Measurements from ENCODE around the gene PCAT6. TPM values are rescaled to one million over a fixed set of nuclear protein-coding genes. Genes with fewer than 3 reads are reported as not detected.

The PCAT6 gene
- total and polyA plus RNA-seq, 2 experiments from 2014 or later: 13.9 TPM; not detected in 1

GRCh38 chr1:202798792-202799331 lies 11.9 kb upstream of the PCAT6 start:
- Histone ChIP-seq H3K4me2 (ENCODE audit: unreplicated experiment) (no peak overlapping the region), H3K27ac (no peak overlapping the region), H3K9ac (no peak overlapping the region), H3K79me2 (ENCODE audit: insufficient read depth) (peaks cover 100% of the 10 kb centered on the region), H3K4me1 (ENCODE audit: insufficient read depth) (peaks cover 38% of the 10 kb centered on the region), H3K27me3 (replicated peaks; ENCODE audit: insufficient read depth) (no peaks in the 10 kb centered on the region), H3K4me3 (no peak overlapping the region), H3K36me3 (ENCODE audit: low read depth) (no peaks in the 10 kb centered on the region), H3F3A (ENCODE audit: insufficient read depth) (peaks cover 30% of the 10 kb centered on the region), H3K9me2 (ENCODE audit: insufficient read depth) (no peaks in the 10 kb centered on the region), H4K20me1 (ENCODE audit: insufficient read depth) (peaks cover 58% of the 10 kb centered on the region), H2AFZ (no peak overlapping the region), H3K9me3 (ENCODE audit: low read depth) (no peaks in the 10 kb centered on the region)
- in situ Hi-C loops (cut with MboI): no loop called here
- TF ChIP-seq EZH2 (IDR thresholded peaks at IDR 0.05; ENCODE audit: insufficient read depth, poor library complexity, severe bottlenecking): no peak
- TF ChIP-seq EZH2phosphoT487 (IDR thresholded peaks at IDR 0.05; ENCODE audit: insufficient read depth, low read depth): no peak
- DNase-seq: no peak
- 70 to 75% methylated on average over 6 of the region's 6 CpGs for WGBS, 2 experiments (ENCODE audit: low coverage in 1 of 2, low lambda C conversion rate in 2 of 2, missing lambda C conversion rate in 2 of 2)

GRCh38 chr1:202800742-202801141 lies 10.0 kb upstream of the PCAT6 start:
- DNase-seq: no peak
- TF ChIP-seq EZH2phosphoT487 (IDR thresholded peaks at IDR 0.05; ENCODE audit: insufficient read depth, low read depth) (no peak), EZH2 (IDR thresholded peaks at IDR 0.05; ENCODE audit: insufficient read depth, poor library complexity, severe bottlenecking) (no peak)
- 90 to 100% methylated on average over 1 of the region's 1 CpG for WGBS, 2 experiments (ENCODE audit: low coverage in 1 of 2, low lambda C conversion rate in 2 of 2, missing lambda C conversion rate in 2 of 2)

GRCh38 chr1:202801175-202801574 lies 9.6 kb upstream of the PCAT6 start:
- no peak for TF ChIP-seq EZH2phosphoT487 (IDR thresholded peaks at IDR 0.05; ENCODE audit: insufficient read depth, low read depth)
- no peak for TF ChIP-seq EZH2 (IDR thresholded peaks at IDR 0.05; ENCODE audit: insufficient read depth, poor library complexity, severe bottlenecking)
- Histone ChIP-seq H3K79me2 (ENCODE audit: insufficient read depth) (peaks cover 100% of the 10 kb centered on the region), H4K20me1 (ENCODE audit: insufficient read depth) (peaks cover 56% of the 10 kb centered on the region), H3K4me2 (ENCODE audit: unreplicated experiment) (no peak overlapping the region), H3K27me3 (replicated peaks; ENCODE audit: insufficient read depth) (no peaks in the 10 kb centered on the region), H3K4me3 (no peak overlapping the region), H3K27ac (no peak overlapping the region), H3K36me3 (ENCODE audit: low read depth) (no peaks in the 10 kb centered on the region), H3K9me2 (ENCODE audit: insufficient read depth) (no peaks in the 10 kb centered on the region), H3F3A (ENCODE audit: insufficient read depth) (peaks cover 52% of the 10 kb centered on the region), H3K9ac (no peak overlapping the region), H3K4me1 (ENCODE audit: insufficient read depth) (peaks cover 51% of the 10 kb centered on the region), H2AFZ (no peak overlapping the region), H3K9me3 (ENCODE audit: low read depth) (no peaks in the 10 kb centered on the region)
- 70% methylated on average over 2 of the region's 2 CpGs for WGBS, 2 experiments (ENCODE audit: low coverage in 1 of 2, low lambda C conversion rate in 2 of 2, missing lambda C conversion rate in 2 of 2)
- in situ Hi-C loops (cut with MboI): no loop called here
- no peak for DNase-seq

More at GRCh38 chr1:202800742-202801141, 10.0 kb upstream of the PCAT6 start:
- H3K9me3 ChIP-seq (ENCODE audit: low read depth): no peaks in the 10 kb centered on the region
- peaks cover 47% of the 10 kb centered on the region for H3K4me1 ChIP-seq (ENCODE audit: insufficient read depth)
- peaks cover 48% of the 10 kb centered on the region for H3F3A ChIP-seq (ENCODE audit: insufficient read depth)
- no peak overlapping the region for H3K4me2 ChIP-seq (ENCODE audit: unreplicated experiment)
- no peaks in the 10 kb centered on the region for H3K27me3 ChIP-seq (replicated peaks; ENCODE audit: insufficient read depth)
- peaks cover 56% of the 10 kb centered on the region for H4K20me1 ChIP-seq (ENCODE audit: insufficient read depth)
- H3K36me3 ChIP-seq (ENCODE audit: low read depth): no peaks in the 10 kb centered on the region
- no peak overlapping the region for H3K4me3 ChIP-seq
- no peak overlapping the region for H3K27ac ChIP-seq
- in situ Hi-C loops (cut with MboI): no loop called here
- H3K9me2 ChIP-seq (ENCODE audit: insufficient read depth): no peaks in the 10 kb centered on the region
- peaks cover 100% of the 10 kb centered on the region for H3K79me2 ChIP-seq (ENCODE audit: insufficient read depth)
- no peak overlapping the region for H2AFZ ChIP-seq
- no peak overlapping the region for H3K9ac ChIP-seq

- Histone ChIP-seq H3K4me3 (no peak overlapping the region), H3K4me1 (ENCODE audit: insufficient read depth) (peaks cover 51% of the 10 kb centered on the region), H3K9me3 (ENCODE audit: low read depth) (no peaks in the 10 kb centered on the region), H3K27me3 (replicated peaks; ENCODE audit: insufficient read depth) (no peaks in the 10 kb centered on the region), H3F3A (ENCODE audit: insufficient read depth) (peaks cover 56% of the 10 kb centered on the region), H3K9ac (no peak overlapping the region), H3K79me2 (ENCODE audit: insufficient read depth) (peaks cover 100% of the 10 kb centered on the region), H3K4me2 (ENCODE audit: unreplicated experiment) (no peak overlapping the region), H3K36me3 (ENCODE audit: low read depth) (no peaks in the 10 kb centered on the region), H2AFZ (no peak overlapping the region), H3K9me2 (ENCODE audit: insufficient read depth) (no peaks in the 10 kb centered on the region), H3K27ac (no peak overlapping the region), H4K20me1 (ENCODE audit: insufficient read depth) (peaks cover 50% of the 10 kb centered on the region)
- in situ Hi-C loops (cut with MboI): no loop called here
- DNase-seq: no peak
- 54 to 56% methylated on average over 2 of the region's 2 CpGs for WGBS, 2 experiments (ENCODE audit: low coverage in 1 of 2, low lambda C conversion rate in 2 of 2, missing lambda C conversion rate in 2 of 2)
- TF ChIP-seq EZH2phosphoT487 (IDR thresholded peaks at IDR 0.05; ENCODE audit: insufficient read depth, low read depth) (no peak), EZH2 (IDR thresholded peaks at IDR 0.05; ENCODE audit: insufficient read depth, poor library complexity, severe bottlenecking) (no peak)
These were observed 8.7 kb upstream of the PCAT6 start for GRCh38 chr1:202802034-202802433.

Measured in GM23248 (cell line).